PC-9 (cell line): ENCODE measurements around the gene SPINT3. TPM values are rescaled to one million over a fixed set of nuclear protein-coding genes. Genes with fewer than 3 reads are reported as not detected.

Experiments
- BruUV-seq: library from RNA; stranded (reverse); fragments of 400-500 nt; replicated peaks from 2 replicates; lab custom pipeline; 2021; lab: Mats Ljungman, UMichigan
- CTCF ChIA-PET: fragments of 300-600 bp; sonication (Branson Sonifier 250); formaldehyde crosslinking; loops from one replicate; lab custom pipeline; 2022; ENCODE audit warnings: antibody characterized with exemption; lab: Charles Lee
- POLR2A ChIA-PET: fragments of 300-600 bp; sonication (Branson Sonifier 250); formaldehyde crosslinking; loops from one replicate; lab custom pipeline; 2022; ENCODE audit warnings: antibody characterized with exemption; ENCODE audit not compliant: unreplicated experiment; lab: Charles Lee
- DNase-seq, 2 experiments: peaks; one replicate each; pipeline versions ENCODE4 v3.0.0 to v3.0.0-alpha.2; 2015 to 2022; ENCODE audit warnings: mixed read lengths in 1 of 2
- H2AFZ ChIP-seq: fragments of 200-600 bp; sonication (generic); 2 replicates; pipeline ENCODE4 v1.8.1; 2017; ENCODE audit warnings: antibody characterized with exemption
- H3F3A ChIP-seq: fragments of 200-600 bp; sonication (generic); 2 replicates; pipeline ENCODE4 v1.8.1; 2017; ENCODE audit warnings: antibody characterized with exemption, mild to moderate bottlenecking, low read depth; ENCODE audit not compliant: insufficient read depth
- H3K27ac ChIP-seq: fragments of 200-600 bp; sonication (generic); 2 replicates; pipeline ENCODE4 v1.6.1; 2016; ENCODE audit warnings: mixed run types
- H3K27me3 ChIP-seq: fragments of 200-600 bp; sonication (generic); 2 replicates; pipeline ENCODE4 v1.6.1; 2016; ENCODE audit warnings: low read depth, mixed run types; ENCODE audit not compliant: insufficient read depth
- H3K36me3 ChIP-seq: fragments of 200-600 bp; sonication (generic); 2 replicates; pipeline ENCODE4 v1.6.1; 2016; ENCODE audit warnings: low read depth, mixed run types
- H3K4me1 ChIP-seq: fragments of 200-600 bp; sonication (generic); replicated peaks from 2 replicates; pipeline ENCODE4 v1.6.1; 2016; ENCODE audit warnings: mixed run types; ENCODE audit not compliant: insufficient read depth
- H3K4me2 ChIP-seq: fragments of 200-600 bp; sonication (generic); 2 replicates; pipeline ENCODE4 v1.6.1; 2017; ENCODE audit warnings: mixed run types
- H3K4me3 ChIP-seq: fragments of 200-600 bp; sonication (generic); 2 replicates; pipeline ENCODE4 v1.6.1; 2016; ENCODE audit warnings: mixed run types
- H3K79me2 ChIP-seq: fragments of 200-600 bp; sonication (generic); 2 replicates; pipeline ENCODE4 v1.6.1; 2017; ENCODE audit warnings: low read depth, mixed run types
- H3K9me2 ChIP-seq: fragments of 200-600 bp; sonication (generic); 2 replicates; pipeline ENCODE4 v1.8.1; 2017; ENCODE audit warnings: mild to moderate bottlenecking; ENCODE audit not compliant: insufficient read depth
- H3K9me3 ChIP-seq: fragments of 200-600 bp; sonication (generic); 2 replicates; pipeline ENCODE4 v1.8.1; 2016; ENCODE audit warnings: low read depth; ENCODE audit not compliant: insufficient read depth
- H4K20me1 ChIP-seq: fragments of 200-600 bp; sonication (generic); 2 replicates; pipeline ENCODE4 v1.8.1; 2017; ENCODE audit not compliant: insufficient read depth
- CTCF ChIP-seq: fragments of 200-600 bp; sonication (generic); conservative IDR thresholded peaks from 2 replicates; pipeline ENCODE4 v1.6.1; 2017; ENCODE audit warnings: mixed run types, antibody characterized with exemption, mild to moderate bottlenecking, moderate library complexity
- EZH2 ChIP-seq: fragments of 200-600 bp; sonication (generic); IDR thresholded peaks from 2 replicates; pipeline ENCODE4 v1.8.0; 2017; ENCODE audit warnings: antibody characterized with exemption, low read depth
- intact Hi-C: fragments of 100-400 bp; cut with micrococcal nuclease; formaldehyde crosslinking; loops from one replicate; pipeline ENCODE4 v1.10.0; 2022; ENCODE audit not compliant: unreplicated experiment
- total RNA-seq: library from RNA; stranded (reverse); gene quantifications from 2 replicates; pipeline ENCODE4 v1.2.3, GENCODE V29; 2021

The SPINT3 gene
- total RNA-seq, 1 experiment from 2014 or later = not detected

GRCh38 chr20:45506398-45506797 is 9.0 kb downstream of the SPINT3 start:
- H3K27me3 ChIP-seq = no peaks in the 10 kb centered on the region
- H3K9me2 ChIP-seq = no peaks in the 10 kb centered on the region
- BruUV-seq = no TSS peak
- ChIA-PET CTCF (no interaction called here), POLR2A (interaction anchor here (0.6 kb wide), 1 partner anchor 399 kb away, joined by 3 read pairs; no protein-coding TSS in a partner anchor)
- no peaks in the 10 kb centered on the region for H3K36me3 ChIP-seq
- no peaks in the 10 kb centered on the region for H4K20me1 ChIP-seq
- peaks cover 27% of the 10 kb centered on the region for H3F3A ChIP-seq
- H3K4me2 ChIP-seq = peak overlapping the region; percentile 9; the same call in 1 of the 2 replicates
- no peak for DNase-seq
- peak overlapping the region; percentile 95 for H3K27ac ChIP-seq
- intact Hi-C loops = no loop called here
- H3K9me3 ChIP-seq = 0 out of 2 replicates have a peak, but pooled peaks cover 3% of the 10 kb centered on the region
- H3K79me2 ChIP-seq = no peaks in the 10 kb centered on the region
- peaks cover 45% of the 10 kb centered on the region for H3K4me1 ChIP-seq
- no peak overlapping the region for H3K4me3 ChIP-seq
- no peak overlapping the region for H2AFZ ChIP-seq
- TF ChIP-seq CTCF (no peak), EZH2 (no peak)

- H3K9me3 ChIP-seq = no peaks in the 10 kb centered on the region
- DNase-seq = peak in 1 of 2 experiments; percentile 38
- ChIA-PET POLR2A (no interaction called here), CTCF (no interaction called here)
- H3K27me3 ChIP-seq = no peaks in the 10 kb centered on the region
- H3K27ac ChIP-seq = no peak overlapping the region
- no peaks in the 10 kb centered on the region for H3K36me3 ChIP-seq
- H2AFZ ChIP-seq = no peak overlapping the region
- BruUV-seq = no TSS peak
- H3K4me2 ChIP-seq = no peak overlapping the region
- intact Hi-C loops = no loop called here
- H3K4me1 ChIP-seq = peaks cover 24% of the 10 kb centered on the region
- peaks cover 19% of the 10 kb centered on the region for H3F3A ChIP-seq
- no peaks in the 10 kb centered on the region for H3K79me2 ChIP-seq
- no peaks in the 10 kb centered on the region for H4K20me1 ChIP-seq
- no peak overlapping the region for H3K4me3 ChIP-seq
- H3K9me2 ChIP-seq = no peaks in the 10 kb centered on the region
- TF ChIP-seq CTCF = no peak
- no peak for TF ChIP-seq EZH2
Observed at GRCh38 chr20:45503403-45503802, 12.0 kb downstream of the SPINT3 start.

DNA sequence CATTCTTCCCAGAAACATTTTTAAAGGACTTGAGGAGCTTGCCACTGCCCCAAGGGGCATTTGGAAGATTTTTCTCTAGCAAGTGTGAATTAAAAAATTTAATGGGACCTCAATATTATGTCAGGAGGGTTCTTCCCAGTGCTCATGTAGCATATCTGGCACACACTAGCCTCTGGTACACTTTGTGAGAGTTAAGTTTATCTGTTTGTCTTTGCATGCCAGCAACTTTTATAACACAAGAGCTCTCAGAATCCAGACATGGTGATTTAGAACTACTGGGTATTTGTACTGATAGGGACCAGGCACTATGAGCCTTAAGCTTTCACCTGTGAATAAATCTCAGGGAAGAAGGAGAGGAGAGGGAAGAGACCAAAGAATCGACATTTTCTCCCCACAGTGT is 12.9 kb downstream of the SPINT3 start:
- CTCF ChIA-PET = interaction anchor here (0.6 to 0.7 kb wide), 3 partner anchors 66 to 1290 kb away, joined by 3 read pairs; no protein-coding TSS in a partner anchor
- intact Hi-C loops = no loop called here
- BruUV-seq = no TSS peak

More for the DNA sequence above, 12.9 kb downstream of the SPINT3 start:
- no peaks in the 10 kb centered on the region for H3K36me3 ChIP-seq
- no peaks in the 10 kb centered on the region for H3K79me2 ChIP-seq
- peaks cover 14% of the 10 kb centered on the region for H3F3A ChIP-seq
- no peak for TF ChIP-seq EZH2
- no peak for TF ChIP-seq CTCF
- no peaks in the 10 kb centered on the region for H4K20me1 ChIP-seq
- no peak overlapping the region for H3K27ac ChIP-seq
- H3K27me3 ChIP-seq = no peaks in the 10 kb centered on the region
- H3K4me1 ChIP-seq = peaks cover 15% of the 10 kb centered on the region
- H3K9me2 ChIP-seq = no peaks in the 10 kb centered on the region
- no peaks in the 10 kb centered on the region for H3K9me3 ChIP-seq
- POLR2A ChIA-PET = interaction anchor here (0.6 kb wide), 1 partner anchor 36 kb away, joined by 4 read pairs; no protein-coding TSS in a partner anchor
- no peak overlapping the region for H3K4me2 ChIP-seq
- no peak overlapping the region for H3K4me3 ChIP-seq
- H2AFZ ChIP-seq = no peak overlapping the region
- DNase-seq = no peak
